Measurements from ENCODE around the gene CRYL1. TPM values are rescaled to one million over a fixed set of nuclear protein-coding genes. Genes with fewer than 3 reads are reported as not detected.

The CRYL1 gene
- total RNA-seq, 1 experiment from 2014 or later: 5.9 TPM

GRCh38 chr13:20416223-20416745, 109.4 kb downstream of the CRYL1 start:
- ChIA-PET POLR2A (ENCODE audit: low non-redundant PET) (no interaction called here), CTCF (no interaction called here)
- H3K27ac ChIP-seq (ENCODE audit: low read depth, low read length, poor library complexity, severe bottlenecking): no peak overlapping the region
- TF ChIP-seq EZH2 (IDR thresholded peaks at IDR 0.05; ENCODE audit: borderline replicate concordance, low read depth, low read length, poor library complexity, severe bottlenecking) (no peak), CTCF (conservative IDR thresholded peaks at IDR 0.05; ENCODE audit: low read depth, low read length) (no peak)
- no peak for DNase-seq (ENCODE audit: low spot score)
- no peak overlapping the region for H3K4me3 ChIP-seq (ENCODE audit: low read depth, low read length, poor library complexity, severe bottlenecking)
- BruUV-seq (replicated peaks): no TSS peak
- H3K36me3 ChIP-seq (ENCODE audit: insufficient read depth, low read length, poor library complexity, severe bottlenecking): no peaks in the 10 kb centered on the region
- no peaks in the 10 kb centered on the region for H3K9me3 ChIP-seq (ENCODE audit: low read depth, low read length, poor library complexity, severe bottlenecking)
- no peaks in the 10 kb centered on the region for H3K4me1 ChIP-seq (ENCODE audit: insufficient read depth, low read length, poor library complexity, severe bottlenecking)
- no peaks in the 10 kb centered on the region for H3K27me3 ChIP-seq (replicated peaks; ENCODE audit: insufficient read depth, low read depth, low read length, poor library complexity)
- intact Hi-C loops (cut with micrococcal nuclease; ENCODE audit: unreplicated experiment): no loop called here

- no TSS peak for BruUV-seq (replicated peaks)
- TF ChIP-seq CTCF (conservative IDR thresholded peaks at IDR 0.05; ENCODE audit: low read depth, low read length) (no peak), EZH2 (IDR thresholded peaks at IDR 0.05; ENCODE audit: borderline replicate concordance, low read depth, low read length, poor library complexity, severe bottlenecking) (no peak)
- DNase-seq (ENCODE audit: low spot score): no peak
- H3K36me3 ChIP-seq (ENCODE audit: insufficient read depth, low read length, poor library complexity, severe bottlenecking): no peaks in the 10 kb centered on the region
- no peaks in the 10 kb centered on the region for H3K9me3 ChIP-seq (ENCODE audit: low read depth, low read length, poor library complexity, severe bottlenecking)
- ChIA-PET CTCF (no interaction called here), POLR2A (ENCODE audit: low non-redundant PET) (no interaction called here)
- H3K27me3 ChIP-seq (replicated peaks; ENCODE audit: insufficient read depth, low read depth, low read length, poor library complexity): no peaks in the 10 kb centered on the region
- no peaks in the 10 kb centered on the region for H3K4me1 ChIP-seq (ENCODE audit: insufficient read depth, low read length, poor library complexity, severe bottlenecking)
- intact Hi-C loops (cut with micrococcal nuclease; ENCODE audit: unreplicated experiment): no loop called here
- H3K27ac ChIP-seq (ENCODE audit: low read depth, low read length, poor library complexity, severe bottlenecking): no peak overlapping the region
- no peak overlapping the region for H3K4me3 ChIP-seq (ENCODE audit: low read depth, low read length, poor library complexity, severe bottlenecking)
These were observed 110.0 kb downstream of the CRYL1 start for GRCh38 chr13:20415694-20416107.

- ChIA-PET CTCF (no interaction called here), POLR2A (ENCODE audit: low non-redundant PET) (no interaction called here)
- intact Hi-C loops (cut with micrococcal nuclease; ENCODE audit: unreplicated experiment): no loop called here
- H3K27ac ChIP-seq (ENCODE audit: low read depth, low read length, poor library complexity, severe bottlenecking): no peak overlapping the region
- TF ChIP-seq CTCF (conservative IDR thresholded peaks at IDR 0.05; ENCODE audit: low read depth, low read length) (no peak), EZH2 (IDR thresholded peaks at IDR 0.05; ENCODE audit: borderline replicate concordance, low read depth, low read length, poor library complexity, severe bottlenecking) (no peak)
- no peaks in the 10 kb centered on the region for H3K36me3 ChIP-seq (ENCODE audit: insufficient read depth, low read length, poor library complexity, severe bottlenecking)
- no peaks in the 10 kb centered on the region for H3K27me3 ChIP-seq (replicated peaks; ENCODE audit: insufficient read depth, low read depth, low read length, poor library complexity)
- no TSS peak for BruUV-seq (replicated peaks)
- H3K9me3 ChIP-seq (ENCODE audit: low read depth, low read length, poor library complexity, severe bottlenecking): no peaks in the 10 kb centered on the region
- H3K4me3 ChIP-seq (ENCODE audit: low read depth, low read length, poor library complexity, severe bottlenecking): no peak overlapping the region
- no peak for DNase-seq (ENCODE audit: low spot score)
- H3K4me1 ChIP-seq (ENCODE audit: insufficient read depth, low read length, poor library complexity, severe bottlenecking): no peaks in the 10 kb centered on the region
These were observed 110.4 kb downstream of the CRYL1 start for GRCh38 chr13:20415306-20415679.

Data from A673 (cell line).